HG02610 (cell line): ENCODE measurements around the gene PRM1.
A peak's percentile ranks its signal among the peaks of the same experiment; 100 is the strongest.

Experiments used
- ATAC-seq: cut with Tn5 transposase; IDR thresholded peaks from one replicate; pipeline ENCODE4 v1.9.1; 2021; ENCODE audit warnings: mild to moderate bottlenecking, moderate library complexity; ENCODE audit not compliant: unreplicated experiment

PRM1 gene

GRCh38 chr16:11273721-11274324, 7.3 kb downstream of the PRM1 start:
- ATAC-seq = no peak

GRCh38 chr16:11272921-11273720, 8.0 kb downstream of the PRM1 start, which contains the start of gene PRM3:
TSS of gene PRM3 (minus strand) at chr16:11273629. CDS start at chr16:11273595, 34 bp downstream.
- ATAC-seq = no peak

- ATAC-seq = no peak
These were observed 8.6 kb downstream of the PRM1 start for GRCh38 chr16:11272484-11272883.

- no peak for ATAC-seq
These were observed 9.5 kb downstream of the PRM1 start for GRCh38 chr16:11271610-11272009.

GRCh38 chr16:11270602-11271162, 10.4 kb downstream of the PRM1 start:
- no peak for ATAC-seq

- no peak for ATAC-seq
These were observed 12.2 kb downstream of the PRM1 start, which contains the start of gene TNP2 for GRCh38 chr16:11268921-11269375. TSS of gene TNP2 (minus strand) at chr16:11269325. CDS start at chr16:11269262, 63 bp downstream.

GRCh38 chr16:11265124-11265523, 16.0 kb downstream of the PRM1 start:
- ATAC-seq = no peak

- no peak for ATAC-seq
These were observed 16.8 kb downstream of the PRM1 start for GRCh38 chr16:11264155-11264832.

- peak; percentile 52 for ATAC-seq
These were observed 17.4 kb downstream of the PRM1 start for GRCh38 chr16:11263737-11264136.

GRCh38 chr16:11262915-11263314, 18.2 kb downstream of the PRM1 start:
- ATAC-seq = no peak

GRCh38 chr16:11260596-11260966, 20.5 kb downstream of the PRM1 start:
- no peak for ATAC-seq

- ATAC-seq = no peak
These were observed 21.2 kb downstream of the PRM1 start for GRCh38 chr16:11259655-11260595.

GRCh38 chr16:11258553-11259492, 22.3 kb downstream of the PRM1 start:
- no peak for ATAC-seq

GRCh38 chr16:11257131-11257938, 23.8 kb downstream of the PRM1 start:
- ATAC-seq = no peak

- ATAC-seq = no peak
These were observed 24.4 kb downstream of the PRM1 start for GRCh38 chr16:11256661-11257130.

- ATAC-seq = peak; percentile 54
These were observed 25.1 kb downstream of the PRM1 start, which contains the start of gene SOCS1 for GRCh38 chr16:11255737-11256660. TSS of gene SOCS1 (minus strand) at chr16:11256204. CDS start at chr16:11255478, 726 bp downstream.
